GM19468 (cell line): ENCODE data around the gene TRIM9.
"Not testable (repeated sequence)": the region's sequence is repeated elsewhere in the genome, so short reads cannot be mapped to it uniquely, and the experiment has no call there.

ENCODE experiments used
- ATAC-seq: cut with Tn5 transposase; IDR thresholded peaks from one replicate; pipeline ENCODE4 v1.9.1; 2021; ENCODE audit warnings: mild to moderate bottlenecking, moderate library complexity, moderate number of reproducible peaks; ENCODE audit not compliant: unreplicated experiment; ENCODE audit errors: extremely low read depth

Gene TRIM9

GRCh38 chr14:50943943-50944646 lies 150.8 kb downstream of the TRIM9 start, which contains the start of gene PYGL:
Gene PYGL, minus strand, starts transcription at chr14:50944483. Its CDS starts 80 bp downstream, at chr14:50944403.
- no peak for ATAC-seq

GRCh38 chr14:50943261-50943942 lies 151.5 kb downstream of the TRIM9 start:
- no peak for ATAC-seq

GRCh38 chr14:50941638-50942037 lies 153.3 kb downstream of the TRIM9 start:
- not testable (repeated sequence) for ATAC-seq

- ATAC-seq, result no peak
Measured at GRCh38 chr14:50941151-50941550, 153.8 kb downstream of the TRIM9 start.

- no peak for ATAC-seq
Measured at GRCh38 chr14:50937800-50938199, 157.1 kb downstream of the TRIM9 start.

GRCh38 chr14:50937325-50937724 lies 157.6 kb downstream of the TRIM9 start:
- no peak for ATAC-seq

- ATAC-seq, result no peak
Measured at GRCh38 chr14:50936882-50937281, 158.0 kb downstream of the TRIM9 start.

- no peak for ATAC-seq
Measured at GRCh38 chr14:50936016-50936340, 158.9 kb downstream of the TRIM9 start.

- no peak for ATAC-seq
Measured at GRCh38 chr14:50935126-50936015, 159.5 kb downstream of the TRIM9 start.

- no peak for ATAC-seq
Measured at GRCh38 chr14:50932592-50933495, 162.1 kb downstream of the TRIM9 start.

GRCh38 chr14:50932156-50932555 lies 162.7 kb downstream of the TRIM9 start:
- no peak for ATAC-seq

- no peak for ATAC-seq
Measured at GRCh38 chr14:50931559-50931958, 163.3 kb downstream of the TRIM9 start.

- ATAC-seq, result no peak
Measured at GRCh38 chr14:50929506-50929905, 165.4 kb downstream of the TRIM9 start.

GRCh38 chr14:50928002-50928635 lies 166.8 kb downstream of the TRIM9 start:
- no peak for ATAC-seq

GRCh38 chr14:50926851-50927386 lies 168.0 kb downstream of the TRIM9 start:
- ATAC-seq, result no peak
